Hippocampal formation (tissue), 2 donors: ENCODE results near the gene LMLN.
"Not testable (repeated sequence)": the region's sequence is repeated elsewhere in the genome, so short reads cannot be mapped to it uniquely, and the experiment has no call there.

Source experiments
- DNase-seq, 2 donors: peaks; one replicate each; lab custom pipeline; 2025; lab: John Stamatoyannopoulos, UW

The LMLN gene

DNA sequence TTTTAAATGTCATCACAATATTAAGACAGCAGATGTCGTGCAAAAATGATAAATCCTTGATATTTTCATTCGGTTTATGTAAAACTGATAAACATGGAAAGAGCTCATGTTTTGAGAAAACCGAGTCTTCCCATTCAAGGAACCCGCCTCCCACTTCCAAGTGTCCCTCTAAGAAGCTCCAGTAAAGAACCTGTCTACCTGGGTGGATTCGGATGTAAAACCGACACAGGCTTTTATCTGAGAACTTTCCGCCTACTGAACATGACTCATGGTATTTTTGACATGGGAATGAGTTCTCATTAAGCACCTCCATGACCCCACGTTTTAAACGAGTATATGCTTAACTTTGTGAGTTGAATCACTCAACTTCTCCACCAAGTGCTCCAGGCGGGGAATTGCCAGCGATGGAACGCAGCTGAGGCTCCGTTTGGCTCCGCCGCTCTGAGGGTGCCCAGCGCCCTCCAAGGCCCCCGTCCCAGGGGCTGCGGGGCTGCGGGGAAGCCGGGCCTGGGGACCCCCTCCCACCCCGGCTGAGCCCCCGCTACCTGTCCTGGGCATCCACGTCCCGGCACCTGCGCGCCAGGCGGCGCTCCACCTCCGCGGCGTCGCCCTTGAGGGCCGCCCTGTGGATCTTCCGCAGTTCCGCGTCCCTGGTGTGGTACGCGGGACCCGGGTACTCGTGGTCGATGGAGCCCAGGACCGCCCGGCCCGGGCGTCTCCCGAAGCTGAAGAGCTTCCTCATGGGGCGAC is 119.9 kb downstream of the LMLN start:
- DNase-seq, result peak in 1 of 2 donors; percentile 18

DNA sequence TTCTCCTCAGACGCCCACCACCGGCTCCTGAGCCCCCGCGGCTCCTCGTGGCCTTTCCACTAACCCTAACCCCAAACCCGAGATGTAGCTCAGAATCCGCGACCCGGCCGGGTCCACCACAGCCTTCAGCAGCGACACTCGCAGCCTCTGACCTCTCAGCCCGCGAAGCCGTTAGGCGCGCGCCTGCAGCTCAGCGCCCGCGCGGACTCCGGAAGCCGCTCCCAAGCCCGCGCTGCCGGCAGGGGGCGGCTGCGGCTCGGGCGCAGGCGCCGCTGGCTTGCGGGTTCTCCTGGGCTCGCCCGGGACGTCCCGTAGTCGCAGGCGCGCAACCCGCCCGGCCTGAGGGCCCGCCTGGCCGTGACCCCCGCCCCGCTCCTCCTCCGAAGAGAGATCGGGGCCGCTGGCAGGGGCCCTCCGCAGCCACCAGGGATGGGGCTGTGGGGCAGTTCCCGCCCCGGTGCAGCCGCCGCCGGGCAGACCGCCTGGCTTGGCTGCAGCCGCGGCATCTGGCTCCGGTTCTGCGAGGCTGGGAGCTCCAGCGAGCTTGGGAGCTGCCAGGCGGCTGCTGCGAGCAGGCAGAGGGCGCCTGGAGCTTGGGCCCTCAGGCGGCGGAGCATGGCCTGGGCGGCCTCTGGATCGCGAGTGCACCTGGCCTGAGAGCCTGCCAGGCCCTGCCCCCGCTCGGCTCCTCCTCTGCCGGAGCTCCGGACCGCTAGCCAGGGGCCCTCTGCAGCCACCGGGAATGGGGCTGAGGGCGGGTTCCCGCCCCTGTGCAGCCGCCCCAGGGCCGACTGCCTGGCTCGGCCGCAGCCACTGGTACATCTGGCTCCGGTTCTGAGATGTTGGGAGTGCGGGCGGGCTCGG is 120.7 kb downstream of the LMLN start:
- peak in 1 of 2 donors; percentile 47 for DNase-seq

DNA sequence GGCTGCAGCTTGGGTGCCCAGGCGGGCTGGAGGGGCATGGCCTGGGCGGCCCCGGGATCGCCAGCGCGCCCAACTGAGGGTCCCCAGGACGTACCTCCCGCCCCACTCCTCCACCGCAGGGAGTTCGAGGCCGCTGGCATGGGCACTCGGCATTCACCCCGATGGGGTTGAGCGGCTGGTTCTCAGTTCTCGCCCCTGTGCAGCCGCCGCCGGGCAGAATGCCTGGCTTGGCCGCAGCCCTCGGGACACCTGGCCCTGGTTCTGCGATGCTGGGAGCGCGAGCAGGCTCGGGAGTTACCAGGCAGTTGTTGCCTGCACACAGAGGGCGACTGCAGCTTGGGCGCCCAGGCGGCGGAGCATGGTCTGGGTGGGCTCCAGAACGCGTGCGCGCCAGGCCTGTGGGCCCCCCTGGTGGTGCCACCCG is 121.4 kb downstream of the LMLN start:
- DNase-seq, result no peak

DNA sequence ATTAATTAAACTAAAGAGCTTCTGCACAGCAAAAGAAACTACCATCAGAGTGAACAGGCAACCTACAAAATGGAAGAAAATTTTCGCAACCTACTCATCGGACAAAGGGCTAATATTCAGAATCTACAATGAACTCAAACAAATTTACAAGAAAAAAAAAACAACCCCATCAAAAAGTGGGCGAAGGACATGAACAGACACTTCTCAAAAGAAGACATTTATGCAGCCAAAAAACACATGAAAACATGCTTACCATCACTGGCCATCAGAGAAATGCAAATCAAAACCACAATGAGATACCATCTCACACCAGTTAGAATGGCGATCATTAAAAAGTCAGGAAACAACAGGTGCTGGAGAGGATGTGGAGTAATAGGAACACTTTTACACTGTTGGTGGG is 122.2 kb downstream of the LMLN start:
- DNase-seq, result not testable (repeated sequence)

- DNase-seq, result no peak
These were observed 128.5 kb downstream of the LMLN start for GRCh38 chr3:198088421-198088955.

GRCh38 chr3:198090795-198091332 is 130.8 kb downstream of the LMLN start:
- no peak for DNase-seq

GRCh38 chr3:198092276-198092675 is 132.3 kb downstream of the LMLN start:
- DNase-seq, result no peak

DNA sequence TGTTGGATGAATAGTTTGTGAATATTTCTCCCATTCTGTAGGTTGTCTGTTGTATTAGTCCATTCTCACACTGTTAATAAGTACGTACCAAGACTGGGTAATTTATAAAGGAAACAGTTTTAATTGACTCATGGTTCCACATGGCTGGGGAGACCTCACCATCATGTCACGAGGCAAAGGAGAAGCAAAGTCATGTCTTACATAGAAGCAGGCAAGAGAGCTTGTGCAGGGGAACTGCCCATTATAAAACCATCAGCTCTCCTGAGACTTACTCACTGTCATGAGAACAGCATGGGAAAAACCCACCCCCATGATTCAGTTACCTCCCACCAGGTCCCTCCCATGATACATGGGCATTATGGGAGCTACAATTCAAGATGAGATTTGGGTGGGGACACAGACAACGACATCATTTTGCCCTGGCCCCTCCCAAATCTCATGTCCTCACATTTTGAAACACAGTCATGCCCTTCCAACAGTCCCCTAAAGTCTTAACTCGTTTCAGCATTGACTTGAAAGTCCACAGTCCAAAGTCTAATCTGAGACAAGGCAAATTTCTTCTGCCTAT is 133.2 kb downstream of the LMLN start:
- DNase-seq, result no peak
